GM21423 (cell line): ENCODE measurements around the gene USP33.
"Not testable (repeated sequence)": the region's sequence is repeated elsewhere in the genome, so short reads cannot be mapped to it uniquely, and the experiment has no call there.

Source experiments
- ATAC-seq: cut with Tn5 transposase; IDR thresholded peaks from one replicate; pipeline ENCODE4 v1.9.1; 2021; ENCODE audit warnings: mild to moderate bottlenecking, moderate library complexity; ENCODE audit not compliant: unreplicated experiment

Gene USP33

DNA sequence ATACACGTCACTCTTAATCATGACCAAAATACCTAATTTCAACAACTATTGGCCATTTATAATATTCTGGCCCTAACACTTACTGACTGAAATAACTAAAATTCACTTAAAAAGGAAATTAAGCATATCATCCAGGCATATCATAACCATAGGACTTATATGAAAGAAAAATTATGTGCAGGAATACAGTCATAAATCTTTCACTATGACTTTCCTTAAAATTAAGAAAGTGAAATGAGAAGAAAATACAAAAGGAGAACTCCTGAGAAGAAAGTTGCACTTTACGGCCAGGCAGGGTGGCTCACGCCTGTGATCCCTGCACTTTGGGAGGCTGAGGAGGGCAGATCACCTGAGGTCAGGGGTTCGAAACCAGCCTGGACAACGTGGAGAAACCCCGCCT lies 86.6 kb downstream of the USP33 start:
- no peak for ATAC-seq

DNA sequence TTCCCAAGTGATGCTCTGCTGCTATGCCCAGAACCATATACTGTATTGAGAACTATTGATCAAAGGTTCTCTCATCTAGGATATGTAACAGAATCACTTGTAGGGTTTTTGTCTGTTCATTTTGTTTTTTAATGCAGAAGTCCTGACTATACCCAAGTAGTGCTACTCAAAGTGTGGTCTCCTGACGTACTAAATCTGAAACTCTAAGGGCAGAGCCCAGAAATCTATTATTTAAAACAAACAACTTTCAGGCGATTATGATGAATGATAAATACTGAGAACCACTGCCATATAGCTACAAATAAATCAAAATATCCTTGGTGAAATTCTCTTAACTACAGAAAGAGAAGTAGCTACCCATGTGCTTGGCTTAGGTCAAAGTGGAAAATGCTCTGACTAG lies 87.3 kb downstream of the USP33 start:
- ATAC-seq, result peak; percentile 38

DNA sequence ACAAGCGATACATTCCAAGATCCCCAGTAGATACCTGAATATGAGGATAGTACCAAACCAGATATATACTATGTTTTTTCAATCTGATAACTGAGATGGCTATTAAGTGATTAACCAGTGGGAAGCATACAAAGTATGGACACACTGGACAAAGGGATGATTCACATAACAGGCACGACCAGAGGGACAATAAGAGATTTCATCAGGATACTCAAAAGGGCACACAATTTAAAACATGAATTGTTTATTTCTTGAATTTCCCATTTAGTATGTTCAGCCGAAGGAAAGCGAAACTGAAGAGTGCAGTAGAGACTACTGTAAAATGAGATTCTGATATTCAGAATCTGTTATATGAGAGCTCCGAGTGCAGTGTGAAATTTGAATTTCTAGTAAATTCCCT lies 87.8 kb downstream of the USP33 start:
- no peak for ATAC-seq

DNA sequence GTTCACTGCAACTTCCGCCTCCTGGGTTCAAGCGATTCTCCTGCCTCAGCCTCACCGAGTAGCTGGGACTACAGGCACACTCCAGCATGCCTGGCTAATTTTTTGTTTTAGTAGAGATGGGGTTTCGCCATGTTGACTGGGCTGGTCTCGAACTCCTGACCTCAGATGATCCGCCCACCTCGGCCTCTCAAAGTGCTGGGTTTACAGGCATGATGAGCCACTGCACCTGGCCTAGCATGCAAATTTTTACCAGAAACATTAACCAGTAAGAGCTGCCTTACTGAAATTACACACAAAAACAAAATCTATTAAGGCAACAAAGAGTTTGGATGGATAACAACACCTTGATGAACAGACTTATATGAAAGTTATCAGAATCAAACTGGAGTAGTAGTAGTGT lies 89.3 kb downstream of the USP33 start:
- ATAC-seq, result no peak

DNA sequence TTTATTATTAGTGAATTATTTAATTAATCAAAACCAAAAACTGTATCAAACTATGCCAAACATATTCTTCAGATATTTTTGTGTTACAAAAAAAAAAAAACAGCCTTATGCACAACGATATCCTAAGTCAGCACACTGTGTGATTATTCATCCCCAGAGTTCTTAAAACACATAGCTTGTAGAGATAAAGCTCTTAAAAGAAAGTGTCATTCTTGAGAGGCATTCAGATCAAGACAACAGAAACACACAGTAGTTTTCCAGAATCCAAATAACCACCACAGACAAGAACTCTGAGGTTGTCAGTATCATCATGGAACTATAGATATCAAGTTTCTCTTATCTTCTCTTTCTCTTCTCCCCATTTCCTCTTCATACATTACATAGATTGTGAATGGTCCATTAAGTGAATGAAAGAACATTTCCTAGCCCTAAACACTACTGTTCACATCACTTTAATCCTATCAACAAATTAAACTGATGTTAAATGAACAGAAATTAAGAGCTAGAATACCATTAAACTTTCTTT lies 90.7 kb downstream of the USP33 start:
- ATAC-seq, result no peak

DNA sequence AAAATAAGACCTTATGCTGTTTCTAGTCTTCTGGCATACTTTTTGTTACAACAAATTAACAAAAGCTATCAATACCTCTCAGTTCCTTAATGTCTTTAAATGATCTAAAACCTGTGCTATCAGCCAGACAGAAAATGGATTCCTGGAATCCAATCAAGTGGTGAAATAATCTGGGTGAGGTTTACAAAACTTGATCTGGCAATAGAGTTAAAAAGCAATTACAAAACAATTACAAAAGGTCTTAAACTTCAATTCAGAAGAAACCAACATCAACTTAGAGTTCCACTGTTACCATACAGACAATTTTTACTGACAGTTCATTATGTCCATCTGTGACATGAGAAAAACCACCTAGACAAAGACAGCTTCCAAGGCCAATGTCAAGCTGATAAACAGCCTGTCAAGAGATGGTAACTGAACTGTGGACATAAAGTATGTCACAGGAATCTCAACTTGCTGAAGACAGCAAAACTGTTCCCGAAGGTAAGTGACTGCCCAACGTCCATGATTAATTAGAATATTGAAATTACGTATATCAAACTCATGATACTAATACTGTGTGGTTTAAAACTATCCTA lies 94.6 kb downstream of the USP33 start:
- no peak for ATAC-seq

DNA sequence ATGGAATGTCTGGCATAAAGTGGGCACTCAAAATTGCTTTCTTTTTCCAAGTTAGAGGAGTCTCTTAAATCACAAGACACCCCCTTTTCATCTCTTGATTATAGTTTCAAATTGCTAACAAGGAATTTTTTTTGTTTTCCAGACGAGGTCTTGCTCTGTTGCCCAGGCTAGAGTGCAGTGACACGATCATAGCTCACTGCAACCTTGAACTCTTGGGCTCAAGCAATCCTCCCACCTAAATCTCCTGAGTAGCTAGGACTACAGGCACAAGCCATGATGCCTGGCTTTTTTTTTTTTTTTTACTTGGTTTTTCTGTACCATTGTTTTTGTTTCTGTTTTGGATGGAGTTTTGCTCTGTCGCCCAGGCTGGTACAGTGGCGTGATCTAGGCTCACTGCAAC lies 98.0 kb downstream of the USP33 start:
- ATAC-seq, result no peak

DNA sequence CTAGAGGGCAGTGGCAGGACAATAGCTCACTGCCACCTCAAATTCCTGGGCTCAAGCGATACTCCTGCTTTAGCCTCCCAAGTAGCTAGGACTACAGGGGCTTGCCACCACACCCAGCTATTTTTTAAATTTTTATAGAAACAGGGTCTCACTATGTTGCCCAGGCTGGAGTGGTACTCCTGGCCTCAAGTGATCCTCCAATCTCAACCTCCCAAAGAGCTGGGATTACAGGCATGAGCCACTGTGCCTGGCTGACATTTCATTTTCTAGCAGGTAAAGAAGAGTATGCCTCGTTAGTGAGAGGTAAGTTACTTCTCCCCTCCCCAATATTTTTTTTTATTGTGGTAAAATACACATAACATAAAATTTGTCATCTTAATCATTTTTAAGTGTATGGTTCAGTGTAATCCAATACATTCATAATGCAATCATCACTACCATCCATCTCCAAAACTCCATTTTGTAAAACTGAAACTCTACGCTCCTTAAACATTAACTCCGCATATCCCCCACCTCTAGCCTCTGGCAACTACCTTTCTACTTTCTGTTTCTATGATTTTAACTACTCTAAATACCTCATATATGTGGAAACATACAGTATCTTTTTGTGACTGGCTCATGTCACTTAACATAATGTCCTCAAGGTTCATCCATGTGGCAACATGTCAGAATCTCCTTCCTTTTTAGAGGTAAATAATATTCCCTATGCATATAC lies 99.6 kb downstream of the USP33 start:
- no peak for ATAC-seq

DNA sequence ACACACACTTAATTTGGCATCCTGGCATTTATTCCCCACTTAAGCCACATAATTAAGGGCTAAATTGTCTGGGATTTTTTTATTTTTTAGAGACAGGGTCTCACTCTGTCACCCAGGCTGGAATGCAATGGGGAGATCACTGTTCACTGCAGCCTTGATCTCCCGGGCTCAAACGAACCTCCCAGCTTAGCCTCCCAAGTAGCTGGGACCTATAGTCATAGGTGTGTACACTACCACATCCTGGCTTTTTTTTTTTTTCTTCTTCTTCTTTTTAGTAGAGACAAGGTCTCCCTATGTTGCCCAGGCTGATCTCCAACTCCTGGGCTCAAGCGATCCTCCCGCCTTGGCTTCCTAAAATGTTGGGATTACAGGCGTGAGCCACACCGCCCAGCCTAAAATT lies 101.4 kb downstream of the USP33 start:
- no peak for ATAC-seq

DNA sequence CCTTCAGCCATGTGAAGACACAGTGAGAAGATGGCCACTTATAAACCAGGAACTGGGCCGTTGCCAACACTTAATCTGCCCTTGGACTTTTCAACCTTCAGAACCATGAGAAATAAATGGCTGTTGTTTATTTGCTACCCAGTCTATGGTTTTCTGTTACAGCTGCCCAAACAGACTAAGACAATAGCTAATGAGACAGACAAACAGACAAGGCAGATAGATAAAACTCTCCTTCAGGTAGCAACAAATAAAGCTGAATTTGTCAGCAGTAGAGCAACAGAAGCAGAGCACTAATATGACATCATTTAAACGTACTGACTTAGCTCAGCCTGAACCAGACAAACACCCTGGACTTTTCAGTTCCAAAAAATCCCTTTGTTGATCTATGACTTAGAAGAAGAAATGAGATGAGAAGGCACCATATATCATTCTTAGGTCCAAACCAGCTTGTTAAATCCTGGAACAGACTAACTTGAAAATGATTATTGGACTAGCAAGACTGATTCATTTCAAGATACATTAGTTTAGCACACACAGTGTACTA lies 104.1 kb downstream of the USP33 start:
- no peak for ATAC-seq

DNA sequence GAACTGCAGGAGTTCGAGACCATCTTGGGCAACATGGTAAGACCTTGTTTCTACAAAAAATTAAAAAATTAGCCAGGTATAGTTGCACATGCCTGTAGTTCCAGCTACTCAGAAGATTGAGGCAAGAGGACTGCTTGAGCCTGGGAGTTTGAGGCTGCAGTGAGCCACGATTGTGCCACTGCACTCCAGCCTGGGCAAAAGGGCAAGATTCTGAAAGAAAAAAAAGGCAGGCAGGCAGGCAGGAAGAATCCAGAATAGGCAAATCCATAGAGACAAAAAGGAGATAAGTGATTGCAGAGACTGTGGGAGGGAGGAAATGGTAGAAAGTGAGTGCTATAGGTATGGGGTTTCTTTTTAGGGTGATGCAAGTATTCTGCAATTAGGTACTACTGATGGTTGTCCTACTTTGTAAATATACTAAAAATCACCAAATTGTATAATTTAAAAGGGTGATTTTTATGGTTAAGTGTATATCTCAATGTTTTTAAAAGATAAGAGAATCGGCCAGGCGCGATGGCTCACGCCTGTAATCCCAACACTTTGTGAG lies 106.6 kb downstream of the USP33 start:
- ATAC-seq, result no peak

DNA sequence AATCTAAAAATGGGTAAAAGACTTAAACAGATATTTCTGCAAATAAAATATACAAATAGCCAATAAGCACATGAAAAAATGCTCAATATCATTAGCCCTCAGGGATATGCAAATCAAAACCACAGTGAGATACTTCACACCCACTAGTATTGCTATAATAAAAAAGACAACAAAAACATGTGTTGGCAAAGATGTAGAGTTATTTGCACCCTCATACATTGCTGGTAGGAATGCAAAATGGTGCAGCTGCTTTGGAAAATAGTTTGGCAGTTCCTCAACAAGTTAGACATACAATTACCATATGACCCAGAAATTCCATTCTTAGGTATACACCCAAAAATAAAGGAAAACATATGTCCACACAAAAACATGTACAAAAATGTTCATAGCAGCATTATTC lies 107.4 kb downstream of the USP33 start:
- no peak for ATAC-seq

DNA sequence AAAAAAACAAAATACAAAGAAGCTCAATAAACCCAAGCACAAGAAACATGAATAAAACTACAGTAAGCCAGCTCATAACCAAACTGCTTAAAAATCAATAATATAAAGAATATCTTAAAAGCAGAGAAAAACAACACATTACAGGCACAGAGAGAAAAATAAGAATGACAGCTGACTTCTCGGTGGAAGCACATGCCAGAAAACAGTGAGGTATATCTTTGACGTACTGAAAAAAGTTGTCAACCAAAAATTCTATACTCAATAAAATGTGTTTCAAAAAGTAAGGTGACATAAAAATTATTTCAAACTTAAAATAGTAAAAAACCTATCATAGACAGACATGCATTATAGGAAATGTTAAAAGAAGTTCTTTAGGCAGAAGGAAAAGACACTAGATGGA lies 110.5 kb downstream of the USP33 start:
- no peak for ATAC-seq

DNA sequence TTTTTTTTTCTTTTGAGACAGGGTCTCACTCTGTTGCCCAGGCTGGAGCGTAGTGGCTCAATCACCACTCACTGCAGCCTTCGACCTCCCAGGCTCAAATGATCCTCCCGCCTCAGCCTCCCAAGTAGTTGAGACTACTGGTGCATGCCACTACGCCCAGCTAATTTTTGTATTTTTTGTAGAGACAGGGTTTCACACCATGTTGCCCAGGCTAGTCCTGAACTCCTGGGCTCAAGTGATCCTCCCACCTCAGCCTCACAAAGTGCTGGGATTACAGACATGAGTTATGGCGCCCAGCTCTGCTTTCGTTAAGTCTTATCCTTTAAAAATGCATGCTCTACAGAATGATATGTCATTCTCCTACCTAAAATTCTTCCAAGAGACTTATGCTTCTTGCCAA lies 113.4 kb downstream of the USP33 start:
- ATAC-seq, result not testable (repeated sequence)
